HG02623 (cell line): ENCODE data around the gene TSN.
"Not testable (repeated sequence)": the region's sequence is repeated elsewhere in the genome, so short reads cannot be mapped to it uniquely, and the experiment has no call there.

ENCODE experiments used
- ATAC-seq: cut with Tn5 transposase; IDR thresholded peaks from one replicate; pipeline ENCODE4 v1.9.1; 2021; ENCODE audit warnings: moderate library complexity; ENCODE audit not compliant: unreplicated experiment

TSN gene

GRCh38 chr2:121796239-121796638 lies 40.8 kb downstream of the TSN start:
- no peak for ATAC-seq

GRCh38 chr2:121798617-121799016 lies 43.2 kb downstream of the TSN start:
- ATAC-seq = no peak

- no peak for ATAC-seq
Observed at GRCh38 chr2:121801916-121802315, 46.5 kb downstream of the TSN start.

- no peak for ATAC-seq
Observed at GRCh38 chr2:121803503-121803902, 48.1 kb downstream of the TSN start.

GRCh38 chr2:121804340-121804739 lies 48.9 kb downstream of the TSN start:
- peak; percentile 48 for ATAC-seq

- ATAC-seq = no peak
Observed at GRCh38 chr2:121804997-121805765, 49.7 kb downstream of the TSN start.

GRCh38 chr2:121805766-121806143 lies 50.3 kb downstream of the TSN start:
- no peak for ATAC-seq

- ATAC-seq = not testable (repeated sequence)
Observed at GRCh38 chr2:121807771-121808170, 52.3 kb downstream of the TSN start.

GRCh38 chr2:121809607-121810006 lies 54.2 kb downstream of the TSN start:
- no peak for ATAC-seq

- ATAC-seq = peak; percentile 86
Observed at GRCh38 chr2:121810959-121811853, 55.8 kb downstream of the TSN start.

GRCh38 chr2:121813083-121813482 lies 57.6 kb downstream of the TSN start:
- ATAC-seq = not testable (repeated sequence)

GRCh38 chr2:121815216-121815615 lies 59.8 kb downstream of the TSN start:
- no peak for ATAC-seq

GRCh38 chr2:121816797-121817196 lies 61.3 kb downstream of the TSN start:
- no peak for ATAC-seq

- not testable (repeated sequence) for ATAC-seq
Observed at GRCh38 chr2:121817304-121817703, 61.9 kb downstream of the TSN start.
